Calu3 (cell line): Measurements from ENCODE around the gene SLC6A19. TPM values are rescaled to one million over a fixed set of nuclear protein-coding genes. Genes with fewer than 3 reads are reported as not detected.

Source experiments
- BruUV-seq: library from RNA; stranded (reverse); fragments of 400-500 nt; replicated peaks from 2 replicates; lab custom pipeline; 2021; lab: Mats Ljungman, UMichigan
- CTCF ChIA-PET: fragments of 300-600 bp; sonication (Branson Sonifier 250); formaldehyde crosslinking; loops from one replicate; lab custom pipeline; 2022; ENCODE audit warnings: antibody characterized with exemption; lab: Charles Lee
- DNase-seq: peaks from one replicate; pipeline ENCODE4 v3.0.0; 2022
- H3K27ac Mint-ChIP-seq: one replicate; pipeline ENCODE4 v1.8.0; 2022; ENCODE audit warnings: mixed read lengths; ENCODE audit not compliant: unreplicated experiment
- H3K27me3 Mint-ChIP-seq: one replicate; pipeline ENCODE4 v1.8.0; 2022; ENCODE audit warnings: mixed read lengths; ENCODE audit not compliant: unreplicated experiment
- H3K36me3 Mint-ChIP-seq: one replicate; pipeline ENCODE4 v1.8.0; 2022; ENCODE audit warnings: mild to moderate bottlenecking, moderate library complexity, mixed read lengths; ENCODE audit not compliant: insufficient read depth, unreplicated experiment
- H3K4me1 Mint-ChIP-seq: one replicate; pipeline ENCODE4 v1.8.0; 2022; ENCODE audit warnings: mild to moderate bottlenecking, low read depth, mixed read lengths; ENCODE audit not compliant: unreplicated experiment
- H3K4me3 Mint-ChIP-seq: one replicate; pipeline ENCODE4 v1.8.0; 2022; ENCODE audit warnings: mild to moderate bottlenecking, low read depth, moderate library complexity, mixed read lengths; ENCODE audit not compliant: unreplicated experiment
- H3K9me3 Mint-ChIP-seq: one replicate; pipeline ENCODE4 v1.8.0; 2022; ENCODE audit warnings: low read depth, mixed read lengths; ENCODE audit not compliant: unreplicated experiment
- intact Hi-C: fragments of 100-400 bp; cut with micrococcal nuclease; formaldehyde crosslinking; loops from one replicate; pipeline ENCODE4 v1.10.0; 2022; ENCODE audit not compliant: unreplicated experiment
- total RNA-seq: library from RNA; stranded (reverse); gene quantifications from 2 replicates; pipeline ENCODE4 v1.2.3, GENCODE V29; 2022
- TF ChIP-seq, protein P1 (sequence below): fragments of 200-600 bp; IDR thresholded peaks from one replicate; pipeline ENCODE4 v1.8.0; 2022; ENCODE audit warnings: antibody characterized with exemption; ENCODE audit not compliant: unreplicated experiment

The SLC6A19 gene
- total RNA-seq, 1 experiment from 2014 or later = not detected

DNA sequence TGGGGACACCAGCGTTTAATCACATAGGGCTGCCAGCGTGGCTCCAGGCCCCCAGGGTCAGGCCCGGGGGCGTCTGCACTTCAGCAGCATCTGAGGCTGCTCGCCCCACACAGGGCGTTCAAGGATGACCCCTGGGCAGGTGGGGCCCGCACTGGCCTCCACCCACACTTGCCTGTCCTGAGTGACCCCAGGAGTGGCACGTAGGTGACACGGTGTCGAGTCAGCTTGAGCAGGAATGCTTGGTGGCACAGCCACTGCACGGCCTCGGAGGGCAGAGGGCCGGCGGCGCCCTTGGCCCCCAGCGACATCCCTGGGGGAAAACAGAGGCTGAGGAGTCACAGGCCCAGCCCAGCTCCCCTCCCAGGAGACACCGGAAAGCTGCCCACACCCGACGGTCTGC, 52.8 kb downstream of the SLC6A19 start:
- no peak overlapping the region for H3K4me3 Mint-ChIP-seq
- H3K27ac Mint-ChIP-seq = no peak overlapping the region
- H3K36me3 Mint-ChIP-seq = no peaks in the 10 kb centered on the region
- no peak for DNase-seq
- H3K9me3 Mint-ChIP-seq = no peaks in the 10 kb centered on the region
- BruUV-seq = no TSS peak
- intact Hi-C loops = no loop called here
- CTCF ChIA-PET = no interaction called here
- TF ChIP-seq, protein P1, sequence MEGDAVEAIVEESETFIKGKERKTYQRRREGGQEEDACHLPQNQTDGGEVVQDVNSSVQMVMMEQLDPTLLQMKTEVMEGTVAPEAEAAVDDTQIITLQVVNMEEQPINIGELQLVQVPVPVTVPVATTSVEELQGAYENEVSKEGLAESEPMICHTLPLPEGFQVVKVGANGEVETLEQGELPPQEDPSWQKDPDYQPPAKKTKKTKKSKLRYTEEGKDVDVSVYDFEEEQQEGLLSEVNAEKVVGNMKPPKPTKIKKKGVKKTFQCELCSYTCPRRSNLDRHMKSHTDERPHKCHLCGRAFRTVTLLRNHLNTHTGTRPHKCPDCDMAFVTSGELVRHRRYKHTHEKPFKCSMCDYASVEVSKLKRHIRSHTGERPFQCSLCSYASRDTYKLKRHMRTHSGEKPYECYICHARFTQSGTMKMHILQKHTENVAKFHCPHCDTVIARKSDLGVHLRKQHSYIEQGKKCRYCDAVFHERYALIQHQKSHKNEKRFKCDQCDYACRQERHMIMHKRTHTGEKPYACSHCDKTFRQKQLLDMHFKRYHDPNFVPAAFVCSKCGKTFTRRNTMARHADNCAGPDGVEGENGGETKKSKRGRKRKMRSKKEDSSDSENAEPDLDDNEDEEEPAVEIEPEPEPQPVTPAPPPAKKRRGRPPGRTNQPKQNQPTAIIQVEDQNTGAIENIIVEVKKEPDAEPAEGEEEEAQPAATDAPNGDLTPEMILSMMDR = no peak
- no peaks in the 10 kb centered on the region for H3K4me1 Mint-ChIP-seq
- H3K27me3 Mint-ChIP-seq = peaks cover 60% of the 10 kb centered on the region

DNA sequence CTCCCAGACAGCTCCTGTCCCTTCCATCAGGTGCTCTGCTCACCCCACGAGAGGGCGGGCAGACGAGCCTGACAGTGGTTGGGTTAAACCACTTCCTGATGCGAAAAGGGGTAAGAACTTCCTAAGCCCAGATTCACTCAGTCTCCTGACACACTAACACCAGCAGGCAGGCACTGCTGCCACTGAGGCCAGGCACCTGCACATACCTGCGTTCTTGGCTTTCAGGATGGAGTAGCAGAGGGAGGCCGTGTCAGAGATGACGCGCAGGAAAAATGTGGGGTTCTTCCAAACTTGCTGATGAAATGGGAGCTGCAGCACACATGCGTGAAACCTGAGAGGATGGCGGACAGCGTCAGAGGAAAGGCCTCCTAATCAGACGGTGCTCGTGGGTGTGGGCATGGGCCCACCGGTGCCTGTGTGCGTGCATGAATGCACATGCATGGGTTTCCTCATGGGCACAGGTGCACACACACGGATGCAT, 53.7 kb downstream of the SLC6A19 start:
- Mint-ChIP-seq H3K9me3 (no peaks in the 10 kb centered on the region), H3K27me3 (peaks cover 60% of the 10 kb centered on the region), H3K4me3 (no peak overlapping the region), H3K36me3 (peaks cover 5% of the 10 kb centered on the region), H3K4me1 (no peaks in the 10 kb centered on the region), H3K27ac (no peak overlapping the region)
- intact Hi-C loops = no loop called here
- DNase-seq = no peak
- CTCF ChIA-PET = no interaction called here
- no TSS peak for BruUV-seq
- TF ChIP-seq, protein P1 = no peak

DNA sequence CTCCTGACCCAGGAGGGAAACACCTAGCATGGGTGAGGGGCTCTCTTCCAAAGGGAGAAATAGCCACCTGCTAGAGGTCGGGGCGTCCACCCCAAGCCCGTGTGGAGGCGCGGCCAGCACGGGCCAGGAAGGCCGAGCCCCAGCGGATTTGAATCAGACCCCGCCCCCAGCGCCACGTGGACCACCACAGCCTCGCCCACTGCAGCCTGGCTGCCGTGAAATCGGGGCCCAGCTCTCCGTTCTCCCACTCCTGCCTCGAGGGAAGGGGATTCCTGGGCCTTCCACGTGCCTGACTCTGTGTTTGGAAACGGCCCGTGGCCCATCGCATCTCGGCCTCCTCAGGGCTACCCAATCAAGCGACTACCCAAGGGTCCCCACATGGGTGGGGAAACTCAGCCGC, 55.4 kb downstream of the SLC6A19 start:
- TF ChIP-seq, protein P1 = no peak
- intact Hi-C loops = no loop called here
- Mint-ChIP-seq H3K9me3 (no peaks in the 10 kb centered on the region), H3K27me3 (peaks cover 48% of the 10 kb centered on the region), H3K36me3 (peaks cover 5% of the 10 kb centered on the region), H3K4me1 (no peaks in the 10 kb centered on the region), H3K4me3 (no peak overlapping the region), H3K27ac (no peak overlapping the region)
- no peak for DNase-seq
- CTCF ChIA-PET = no interaction called here
- BruUV-seq = no TSS peak

DNA sequence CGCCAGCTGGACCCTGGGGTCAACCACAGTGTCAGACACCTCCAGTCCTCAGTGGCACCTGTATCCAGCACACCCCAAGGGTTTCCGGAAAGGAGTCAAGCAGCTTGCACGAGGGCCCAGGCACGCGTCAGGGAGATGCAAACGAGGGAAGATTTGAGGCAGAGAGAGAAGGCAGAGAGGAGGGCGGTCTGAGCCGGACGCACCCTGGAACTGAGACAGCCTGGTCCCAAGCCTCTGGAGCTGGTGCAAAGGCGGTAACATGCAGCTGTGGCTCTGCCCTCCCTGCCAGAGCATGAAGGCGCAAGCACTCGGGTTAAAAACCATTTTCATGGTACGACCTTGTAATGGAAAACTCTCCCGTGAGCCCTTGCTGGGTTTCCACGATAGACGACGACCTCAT, 56.0 kb downstream of the SLC6A19 start:
- intact Hi-C loops = no loop called here
- Mint-ChIP-seq H3K27ac (no peak overlapping the region), H3K4me3 (no peak overlapping the region)

More for the DNA sequence above, 56.0 kb downstream of the SLC6A19 start:
- Mint-ChIP-seq H3K4me1 (no peaks in the 10 kb centered on the region), H3K9me3 (no peaks in the 10 kb centered on the region), H3K36me3 (peaks cover 5% of the 10 kb centered on the region), H3K27me3 (peaks cover 48% of the 10 kb centered on the region)
- CTCF ChIA-PET = no interaction called here
- DNase-seq = no peak
- TF ChIP-seq, protein P1 = no peak
- no TSS peak for BruUV-seq
